A673 (cell line): ENCODE data around the gene CNOT6L.
"Not testable (repeated sequence)": the region's sequence is repeated elsewhere in the genome, so short reads cannot be mapped to it uniquely, and the experiment has no call there.

ENCODE experiments used
- CTCF ChIP-seq: fragments of 300-800, 200-600 bp; sonication (generic); conservative IDR thresholded peaks from 2 replicates; pipeline ENCODE4 v1.5.1; 2017; ENCODE audit warnings: low read depth, mild to moderate bottlenecking, antibody characterized with exemption, low read length, moderate library complexity, mixed read lengths
- EZH2 ChIP-seq: fragments of 200-600 bp; sonication (generic); IDR thresholded peaks from 2 replicates; pipeline ENCODE4 v1.6.1; 2017; ENCODE audit warnings: borderline replicate concordance, low read depth, mild to moderate bottlenecking, mixed read lengths, antibody characterized with exemption, low read length; ENCODE audit not compliant: poor library complexity, severe bottlenecking

DNA sequence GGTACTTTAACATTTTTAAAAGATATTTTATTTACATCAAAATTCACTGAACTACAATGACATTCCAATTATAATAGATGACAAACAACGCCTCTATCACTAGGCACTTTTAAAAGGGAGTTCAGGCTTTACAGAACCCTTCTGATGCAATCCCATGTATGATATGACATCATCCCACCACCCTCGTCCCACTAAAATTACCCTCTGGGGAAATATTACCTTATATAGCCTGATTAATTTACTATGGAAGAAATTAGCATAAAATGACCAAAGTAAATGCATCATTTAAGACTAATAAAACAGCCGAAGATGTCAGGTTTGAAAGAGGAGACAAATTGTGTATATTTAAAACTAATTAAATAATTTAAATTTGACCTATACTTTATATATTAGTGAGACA, 100.7 kb downstream of the CNOT6L start:
- TF ChIP-seq CTCF, EZH2: not testable (repeated sequence)
